Measurements from ENCODE around the gene MDFI. TPM values are rescaled to one million over a fixed set of nuclear protein-coding genes. Genes with fewer than 3 reads are reported as not detected.
A peak's percentile ranks its signal among the peaks of the same experiment; 100 is the strongest.
"Not testable (repeated sequence)": the region's sequence is repeated elsewhere in the genome, so short reads cannot be mapped to it uniquely, and the experiment has no call there.

MDFI gene
- total RNA-seq, 2 experiments from 2014 or later, result not detected

DNA sequence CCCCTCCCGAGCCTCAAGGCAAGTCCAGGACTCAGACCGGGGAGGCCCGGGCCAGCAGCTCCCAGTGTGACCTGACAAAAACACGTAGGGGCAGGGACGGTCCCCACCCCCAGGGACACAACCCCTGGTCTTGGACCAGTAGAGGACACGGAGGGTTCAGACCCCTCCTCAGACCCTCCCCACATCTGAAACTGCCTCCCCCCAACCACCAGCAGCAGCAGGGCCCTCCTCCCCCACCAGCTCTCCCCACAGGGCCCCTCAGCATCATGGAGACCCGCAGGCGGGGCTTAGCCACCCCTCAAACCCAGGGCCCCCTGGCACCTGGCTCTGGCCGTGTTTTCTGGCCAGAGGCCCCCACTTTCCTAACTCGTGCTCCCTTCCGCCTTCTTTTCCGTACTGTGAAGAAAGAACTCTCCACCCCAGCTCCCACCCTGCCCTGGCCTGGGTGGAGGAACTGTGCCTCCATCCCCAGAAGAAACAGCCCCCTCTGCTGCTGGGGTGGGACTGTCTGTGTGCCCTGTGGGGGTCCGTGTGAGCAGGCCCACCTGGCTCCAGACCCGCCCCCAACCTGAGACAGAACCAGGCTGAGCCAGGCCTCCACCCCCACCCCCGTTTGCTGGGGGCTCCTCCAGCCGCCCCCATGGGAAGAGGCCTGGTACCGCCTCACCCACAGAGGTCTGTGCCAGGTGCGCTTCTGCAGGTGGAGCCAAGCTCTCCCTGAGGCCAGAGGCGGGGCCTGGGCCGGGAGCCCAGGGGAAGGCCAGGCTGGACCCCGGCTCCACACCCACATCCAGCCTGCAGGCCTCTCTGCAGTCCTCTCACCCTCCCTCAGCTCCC lies 39.0 kb upstream of the MDFI start:
- Mint-ChIP-seq H3K27ac (no peak overlapping the region), H3K4me3 (no peak overlapping the region), H3K4me1 (peaks cover 6% of the 10 kb centered on the region), H3K27me3 (peaks cover 4% of the 10 kb centered on the region), H3K36me3 (no peaks in the 10 kb centered on the region), H3K9me3 (no peaks in the 10 kb centered on the region)
- DNase-seq, result no peak

GRCh38 chr6:41599852-41600445 lies 38.3 kb upstream of the MDFI start:
- Mint-ChIP-seq H3K36me3 (no peaks in the 10 kb centered on the region), H3K4me1 (peaks cover 6% of the 10 kb centered on the region), H3K9me3 (no peaks in the 10 kb centered on the region), H3K27me3 (peaks cover 4% of the 10 kb centered on the region), H3K4me3 (no peak overlapping the region), H3K27ac (no peak overlapping the region)
- DNase-seq, result no peak

DNA sequence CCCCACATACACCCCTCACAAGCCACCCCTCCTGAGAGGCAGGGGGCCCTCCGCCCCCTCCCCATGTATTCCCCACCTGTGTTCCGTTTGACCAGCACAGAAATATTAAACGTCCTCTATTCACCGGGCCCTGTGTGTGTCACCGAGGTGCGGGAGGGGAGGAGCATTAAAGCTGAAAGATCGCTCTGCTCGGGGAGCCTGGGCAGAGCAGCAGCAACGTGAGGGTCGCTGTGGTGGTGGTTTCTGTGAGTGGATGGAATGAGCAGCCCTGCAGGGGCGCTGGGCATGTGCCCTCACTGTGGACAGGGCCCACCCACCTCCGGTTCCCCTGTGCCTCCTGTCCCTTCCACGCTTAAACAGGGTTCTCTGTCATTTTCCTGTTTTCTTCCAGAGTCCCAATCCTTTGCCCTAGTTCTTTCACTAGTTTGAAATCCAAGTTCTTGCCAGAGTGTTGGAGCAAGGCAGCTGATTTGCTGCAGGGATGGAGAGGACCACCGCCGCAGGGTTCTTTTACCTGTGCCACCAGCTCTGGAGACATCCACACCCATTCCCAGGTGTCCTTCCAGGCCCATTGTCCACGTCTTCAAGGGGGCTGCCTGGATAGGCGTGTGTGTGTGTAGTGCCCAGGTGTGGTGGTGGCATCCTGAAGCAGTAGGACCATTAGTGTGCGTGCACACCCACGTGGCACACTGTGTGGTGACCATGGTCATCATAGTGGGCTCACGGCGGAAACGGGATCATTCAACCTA lies 37.6 kb upstream of the MDFI start:
- Mint-ChIP-seq H3K4me3 (no peak overlapping the region), H3K4me1 (peaks cover 6% of the 10 kb centered on the region), H3K27ac (no peak overlapping the region), H3K36me3 (no peaks in the 10 kb centered on the region), H3K9me3 (no peaks in the 10 kb centered on the region), H3K27me3 (peaks cover 4% of the 10 kb centered on the region)
- no peak for DNase-seq

GRCh38 chr6:41601248-41601549 lies 37.1 kb upstream of the MDFI start:
- Mint-ChIP-seq H3K4me3 (no peak overlapping the region), H3K4me1 (peaks cover 6% of the 10 kb centered on the region), H3K36me3 (no peaks in the 10 kb centered on the region), H3K9me3 (no peaks in the 10 kb centered on the region), H3K27me3 (peaks cover 4% of the 10 kb centered on the region), H3K27ac (no peak overlapping the region)
- no peak for DNase-seq

- no peak for DNase-seq
- Mint-ChIP-seq H3K4me3 (no peak overlapping the region), H3K4me1 (peaks cover 6% of the 10 kb centered on the region), H3K36me3 (no peaks in the 10 kb centered on the region), H3K9me3 (no peaks in the 10 kb centered on the region), H3K27ac (no peak overlapping the region), H3K27me3 (peaks cover 4% of the 10 kb centered on the region)
Measured at GRCh38 chr6:41602422-41602743, 35.9 kb upstream of the MDFI start.

GRCh38 chr6:41602864-41603608 lies 35.2 kb upstream of the MDFI start:
- H3K36me3 Mint-ChIP-seq, result no peaks in the 10 kb centered on the region
- no peak overlapping the region for H3K4me3 Mint-ChIP-seq
- H3K9me3 Mint-ChIP-seq, result no peaks in the 10 kb centered on the region
- peaks cover 6% of the 10 kb centered on the region for H3K4me1 Mint-ChIP-seq
- H3K27ac Mint-ChIP-seq, result no peak overlapping the region
- peaks cover 4% of the 10 kb centered on the region for H3K27me3 Mint-ChIP-seq
- DNase-seq, result peak; percentile 73

- H3K36me3 Mint-ChIP-seq, result no peaks in the 10 kb centered on the region
- H3K4me1 Mint-ChIP-seq, result peaks cover 6% of the 10 kb centered on the region
- H3K27me3 Mint-ChIP-seq, result peaks cover 4% of the 10 kb centered on the region
- no peak for DNase-seq
- no peaks in the 10 kb centered on the region for H3K9me3 Mint-ChIP-seq
- no peak overlapping the region for H3K4me3 Mint-ChIP-seq
- H3K27ac Mint-ChIP-seq, result no peak overlapping the region
Measured at GRCh38 chr6:41604006-41604405, 34.3 kb upstream of the MDFI start.

DNA sequence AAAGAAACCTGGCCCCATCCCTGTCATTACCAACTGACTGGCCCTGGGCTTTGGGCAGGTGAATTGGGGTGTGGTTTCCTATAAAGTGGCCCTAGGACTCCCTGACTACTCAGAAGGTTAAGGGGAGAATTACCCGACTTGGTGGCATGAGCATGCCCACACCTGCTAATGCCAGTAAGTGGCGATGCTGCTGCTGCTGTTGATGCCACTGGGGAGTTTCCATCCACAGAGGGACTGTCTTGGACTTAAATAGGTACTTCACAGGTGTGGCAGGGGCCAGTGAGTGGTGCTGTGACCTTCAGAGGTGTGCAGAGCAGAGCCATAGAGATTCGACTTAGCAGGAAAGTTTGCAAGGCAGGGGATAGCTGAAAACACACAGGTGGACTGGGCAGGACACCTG lies 32.6 kb upstream of the MDFI start:
- Mint-ChIP-seq H3K9me3 (no peaks in the 10 kb centered on the region), H3K27ac (no peak overlapping the region), H3K4me3 (no peak overlapping the region), H3K27me3 (peaks cover 4% of the 10 kb centered on the region), H3K36me3 (no peaks in the 10 kb centered on the region), H3K4me1 (peaks cover 6% of the 10 kb centered on the region)
- no peak for DNase-seq

GRCh38 chr6:41607036-41607435 lies 31.2 kb upstream of the MDFI start:
- Mint-ChIP-seq H3K4me1 (peaks cover 6% of the 10 kb centered on the region), H3K36me3 (no peaks in the 10 kb centered on the region), H3K9me3 (no peaks in the 10 kb centered on the region), H3K27me3 (peaks cover 4% of the 10 kb centered on the region), H3K4me3 (no peak overlapping the region), H3K27ac (no peak overlapping the region)
- no peak for DNase-seq

DNA sequence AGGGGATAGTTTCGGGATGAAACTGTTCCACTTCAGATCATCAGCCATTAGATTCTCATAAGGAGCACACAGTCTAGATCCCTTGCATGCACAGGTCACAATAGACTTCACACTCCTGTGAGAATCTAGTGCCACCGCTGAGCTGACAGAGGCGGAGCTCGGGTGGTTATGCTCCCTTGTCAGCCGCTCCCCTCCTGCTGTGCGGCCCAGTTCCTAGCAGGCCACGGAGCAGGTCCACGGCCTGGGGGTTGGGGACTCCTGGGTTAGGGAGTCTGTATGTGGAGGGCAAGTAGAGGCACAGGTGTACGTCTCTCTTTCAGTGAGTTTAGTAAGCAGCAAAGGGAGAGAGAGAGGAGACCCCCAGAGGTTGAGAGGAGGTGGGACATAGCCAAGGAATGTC lies 30.5 kb upstream of the MDFI start:
- Mint-ChIP-seq H3K27ac (no peak overlapping the region), H3K4me1 (peaks cover 3% of the 10 kb centered on the region), H3K36me3 (no peaks in the 10 kb centered on the region), H3K9me3 (peaks cover 3% of the 10 kb centered on the region), H3K27me3 (peaks cover 7% of the 10 kb centered on the region), H3K4me3 (no peak overlapping the region)
- DNase-seq, result no peak

GRCh38 chr6:41608443-41609151 lies 29.7 kb upstream of the MDFI start:
- no peak overlapping the region for H3K4me3 Mint-ChIP-seq
- H3K36me3 Mint-ChIP-seq, result no peaks in the 10 kb centered on the region
- peaks cover 3% of the 10 kb centered on the region for H3K9me3 Mint-ChIP-seq
- DNase-seq, result no peak
- H3K27me3 Mint-ChIP-seq, result peaks cover 4% of the 10 kb centered on the region
- H3K4me1 Mint-ChIP-seq, result no peaks in the 10 kb centered on the region
- no peak overlapping the region for H3K27ac Mint-ChIP-seq

- Mint-ChIP-seq H3K9me3 (peaks cover 3% of the 10 kb centered on the region), H3K27ac (no peak overlapping the region), H3K4me3 (no peak overlapping the region), H3K36me3 (no peaks in the 10 kb centered on the region), H3K27me3 (peaks cover 7% of the 10 kb centered on the region), H3K4me1 (no peaks in the 10 kb centered on the region)
- no peak for DNase-seq
Measured at GRCh38 chr6:41614715-41615114, 23.6 kb upstream of the MDFI start.

DNA sequence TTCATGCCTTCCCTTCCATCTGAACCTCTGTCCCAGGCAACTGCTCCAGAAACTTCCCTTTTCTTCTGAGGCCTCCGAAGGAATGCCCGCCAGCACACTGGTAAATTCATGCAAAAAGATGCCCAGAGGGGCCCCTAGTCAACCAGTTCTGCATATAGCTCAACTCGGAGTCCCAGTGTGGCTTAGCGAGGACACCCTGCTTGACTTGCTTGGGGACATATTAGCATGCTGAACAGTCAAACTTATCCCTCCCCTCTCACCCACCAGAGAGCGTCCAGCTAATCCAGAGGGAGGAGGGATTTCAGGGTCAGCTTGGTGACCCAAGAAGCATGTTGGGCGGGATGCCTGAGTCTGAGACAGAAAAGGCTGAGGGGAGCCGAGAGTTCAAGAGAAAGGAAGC lies 23.0 kb upstream of the MDFI start:
- Mint-ChIP-seq H3K4me1 (no peaks in the 10 kb centered on the region), H3K36me3 (no peaks in the 10 kb centered on the region), H3K4me3 (no peak overlapping the region), H3K27ac (no peak overlapping the region), H3K9me3 (peaks cover 3% of the 10 kb centered on the region), H3K27me3 (peaks cover 7% of the 10 kb centered on the region)
- no peak for DNase-seq

- Mint-ChIP-seq H3K27ac (no peak overlapping the region), H3K9me3 (peaks cover 6% of the 10 kb centered on the region), H3K36me3 (peaks cover 2% of the 10 kb centered on the region), H3K4me1 (no peaks in the 10 kb centered on the region), H3K4me3 (no peak overlapping the region), H3K27me3 (peaks cover 7% of the 10 kb centered on the region)
- DNase-seq, result no peak
Measured at GRCh38 chr6:41618598-41618997, 19.7 kb upstream of the MDFI start.

DNA sequence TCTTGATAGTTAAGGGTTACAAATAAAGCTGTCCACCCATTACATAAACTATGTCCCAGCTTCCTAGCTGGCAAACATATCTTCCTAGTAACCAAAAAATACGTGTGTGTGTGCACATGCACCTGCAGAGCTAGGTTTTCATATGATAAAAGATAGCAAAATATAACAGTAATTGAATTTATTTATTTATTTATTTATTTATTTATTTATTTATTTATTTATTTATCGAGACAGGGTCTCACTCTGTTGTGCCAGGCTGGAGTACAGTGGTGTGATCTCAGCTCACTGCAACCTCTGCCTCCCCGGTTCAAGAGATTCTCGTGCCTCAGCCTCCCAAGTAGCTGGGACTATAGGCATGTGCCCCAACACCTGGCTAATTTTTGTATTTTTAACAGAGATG lies 19.1 kb upstream of the MDFI start:
- H3K9me3 Mint-ChIP-seq, H3K27ac Mint-ChIP-seq, H3K4me3 Mint-ChIP-seq, DNase-seq, H3K27me3 Mint-ChIP-seq, H3K36me3 Mint-ChIP-seq, H3K4me1 Mint-ChIP-seq: not testable (repeated sequence)
